Heart left ventricle (tissue), 13 donors: ENCODE results near the gene SNX18.

Experiments used
- CTCF ChIP-seq, 12 donors: fragments of 200-600 bp; sonication (generic) in 4 of 12; IDR thresholded peaks; one replicate each; pipeline versions ENCODE4 v1.5.0 to v1.8.0; 2018 to 2022; ENCODE audit warnings: antibody characterized with exemption in 12 of 12, mild to moderate bottlenecking in 5 of 12
- POLR2A ChIP-seq, 2 donors: fragments of 450-650 bp; IDR thresholded peaks; one replicate each; pipeline ENCODE4 v1.6.1; 2017; ENCODE audit warnings: antibody characterized with exemption in 2 of 2, mild to moderate bottlenecking in 2 of 2, moderate library complexity in 2 of 2
- donor health status: ischemic (EF 13 %, LVEDD 7.1; RV severe dilation, severe dysfunction).
- donor health status: DM: no; HTN: yes; CAD: no.
- donor health status: DM: no; HTN: no; CAD: no.
- donor health status: ischemic (EF 25% LVEDD 6.9; RV normal size, moderate dysfunction).
- donor health status: ischemic (EF 25% LVEDD 5.7; RV mildly dilated, moderate dysfunction).
- donor health status: ischemic (EF 35%, LVEDD 5.7; RV mildly dilated, moderate dysfunction).
- donor health status: nonischemic (EF 11% LVEDD 7.7; RV severe dilation, severe dysfunction).
- donor health status: DM: yes; HTN: yes; CAD: no.
- donor health status: PGD.
- donor health status: ischemic (EF 29% LVEDD 5.4; RV normal size, mild dysfunction).
- donor health status: nonischemic (EF 23%, LVEDD 6.1; RV moderate dilation, normal function).

- TF ChIP-seq CTCF (IDR thresholded peaks at IDR 0.05) (no peak), POLR2A (IDR thresholded peaks at IDR 0.05) (no peak)
Measured at GRCh38 chr5:54519509-54519876, 1.9 kb downstream of the SNX18 start.
